GM21528 (cell line): ENCODE data around the gene LEMD1.
"Not testable (repeated sequence)": the region's sequence is repeated elsewhere in the genome, so short reads cannot be mapped to it uniquely, and the experiment has no call there.

Experiments used
- ATAC-seq: cut with Tn5 transposase; IDR thresholded peaks from one replicate; pipeline ENCODE4 v1.9.1; 2021; ENCODE audit warnings: mild to moderate bottlenecking, moderate library complexity; ENCODE audit not compliant: unreplicated experiment, low FRiP score

The LEMD1 gene

GRCh38 chr1:205432116-205432515 lies 10.3 kb upstream of the LEMD1 start:
- no peak for ATAC-seq

GRCh38 chr1:205430696-205431305 lies 8.9 kb upstream of the LEMD1 start:
- no peak for ATAC-seq

- no peak for ATAC-seq
These were observed 8.2 kb upstream of the LEMD1 start for GRCh38 chr1:205429762-205430695.

- ATAC-seq = no peak
These were observed 3.2 kb upstream of the LEMD1 start for GRCh38 chr1:205424901-205425600.

GRCh38 chr1:205423814-205424399 lies 2.1 kb upstream of the LEMD1 start:
- no peak for ATAC-seq

GRCh38 chr1:205422993-205423642 lies 1.3 kb upstream of the LEMD1 start:
- no peak for ATAC-seq

- ATAC-seq = no peak
These were observed 918 bp downstream of the LEMD1 start for GRCh38 chr1:205420938-205421337.

- ATAC-seq = no peak
These were observed 3.8 kb downstream of the LEMD1 start for GRCh38 chr1:205417870-205418635.

GRCh38 chr1:205416322-205416721 lies 5.5 kb downstream of the LEMD1 start:
- no peak for ATAC-seq

- no peak for ATAC-seq
These were observed 11.1 kb downstream of the LEMD1 start for GRCh38 chr1:205410581-205411298.

- ATAC-seq = no peak
These were observed 13.9 kb downstream of the LEMD1 start for GRCh38 chr1:205407970-205408369.

- not testable (repeated sequence) for ATAC-seq
These were observed 15.6 kb downstream of the LEMD1 start for GRCh38 chr1:205406252-205406651.

- not testable (repeated sequence) for ATAC-seq
These were observed 17.4 kb downstream of the LEMD1 start for GRCh38 chr1:205404484-205404883.

GRCh38 chr1:205398586-205398985 lies 23.3 kb downstream of the LEMD1 start:
- no peak for ATAC-seq

- ATAC-seq = no peak
These were observed 24.8 kb downstream of the LEMD1 start for GRCh38 chr1:205396967-205397616.

GRCh38 chr1:205395616-205396015 lies 26.2 kb downstream of the LEMD1 start:
- ATAC-seq = no peak

GRCh38 chr1:205392650-205393049 lies 29.2 kb downstream of the LEMD1 start:
- ATAC-seq = no peak

- ATAC-seq = no peak
These were observed 30.5 kb downstream of the LEMD1 start for GRCh38 chr1:205391386-205391785.
